IgD-negative memory B cell (primary cell): ENCODE data around the gene PTGES3. TPM values are rescaled to one million over a fixed set of nuclear protein-coding genes. Genes with fewer than 3 reads are reported as not detected.

Experiments
- H3K27ac Mint-ChIP-seq, 3 donors: one replicate each; pipeline ENCODE4 v1.8.0; 2020 to 2022; ENCODE audit warnings: mild to moderate bottlenecking in 3 of 3, mixed read lengths in 3 of 3, moderate library complexity in 1 of 3
- H3K27me3 Mint-ChIP-seq: one replicate; pipeline ENCODE4 v1.8.0; 2021; ENCODE audit warnings: mixed read lengths
- H3K36me3 Mint-ChIP-seq: one replicate; pipeline ENCODE4 v1.8.0; 2020; ENCODE audit warnings: mild to moderate bottlenecking, mixed read lengths
- H3K4me1 Mint-ChIP-seq, 3 donors: one replicate each; pipeline ENCODE4 v1.8.0; 2020 to 2022; ENCODE audit warnings: mixed read lengths in 3 of 3, mild to moderate bottlenecking in 1 of 3
- H3K4me3 Mint-ChIP-seq, 4 donors: one replicate each; pipeline ENCODE4 v1.8.0; 2020 to 2022; ENCODE audit warnings: mild to moderate bottlenecking in 4 of 4, mixed read lengths in 4 of 4, moderate library complexity in 3 of 4
- H3K9me3 Mint-ChIP-seq, 3 donors: one replicate each; pipeline ENCODE4 v1.8.0; 2020 to 2021; ENCODE audit warnings: mixed read lengths in 3 of 3, mild to moderate bottlenecking in 1 of 3
- polyA plus RNA-seq: library from polyadenylated mRNA; unstranded; fragments of 300-500 nt; fragmentation: Illumina TruSeq; gene quantifications from one replicate; pipeline ENCODE4 v1.2.3, GENCODE V29; 2021

The PTGES3 gene
- polyA plus RNA-seq, 1 donor from 2014 or later: 246 TPM

DNA sequence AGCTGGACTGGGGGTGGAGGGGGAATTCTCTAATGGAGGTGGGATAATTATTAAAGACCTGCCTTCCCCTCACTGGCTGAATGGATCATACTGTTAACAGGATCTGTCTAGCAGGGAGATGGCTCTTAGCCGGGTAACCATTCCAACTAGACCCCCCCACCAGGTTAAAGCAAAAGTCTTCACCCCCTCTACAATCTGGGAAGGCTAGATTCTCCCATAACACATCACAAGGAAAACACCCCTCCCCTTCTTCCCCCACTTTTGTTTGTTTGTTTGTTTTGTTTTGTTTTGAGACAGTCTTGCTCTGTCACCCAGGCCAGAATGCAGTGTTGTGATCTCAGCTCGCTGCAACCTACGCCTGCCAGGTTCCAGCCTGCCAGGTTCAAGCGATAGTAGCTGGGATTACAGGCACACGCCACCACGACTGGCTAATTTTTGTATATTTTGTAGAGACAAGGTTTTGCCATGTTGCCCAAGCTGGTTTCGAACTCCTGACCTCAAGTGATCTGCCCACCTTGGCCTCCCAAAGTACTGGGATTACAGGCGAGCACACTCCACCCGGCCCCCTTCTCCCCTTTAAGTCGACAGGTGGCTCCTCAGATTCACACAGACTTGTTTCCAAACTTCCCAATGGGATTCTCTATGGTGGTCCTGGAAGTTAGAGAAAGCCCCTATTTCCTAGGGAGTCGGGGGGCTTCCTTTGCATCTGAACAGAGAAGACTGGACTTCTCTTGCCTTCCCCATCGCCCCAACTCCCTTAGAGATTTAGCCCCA lies 54.4 kb downstream of the PTGES3 start:
- peaks cover 43 to 55% (median 49%) of the 10 kb centered on the region in 3 donors for H3K4me1 Mint-ChIP-seq
- peak overlapping the region in 2 of 3 donors; percentile 96 to 99 for H3K27ac Mint-ChIP-seq
- H3K27me3 Mint-ChIP-seq: peaks cover 1% of the 10 kb centered on the region
- peak overlapping the region; percentile 88 to 99 (median 95) for H3K4me3 Mint-ChIP-seq
- H3K36me3 Mint-ChIP-seq: peaks cover 4% of the 10 kb centered on the region
- no peaks in the 10 kb centered on the region for H3K9me3 Mint-ChIP-seq

DNA sequence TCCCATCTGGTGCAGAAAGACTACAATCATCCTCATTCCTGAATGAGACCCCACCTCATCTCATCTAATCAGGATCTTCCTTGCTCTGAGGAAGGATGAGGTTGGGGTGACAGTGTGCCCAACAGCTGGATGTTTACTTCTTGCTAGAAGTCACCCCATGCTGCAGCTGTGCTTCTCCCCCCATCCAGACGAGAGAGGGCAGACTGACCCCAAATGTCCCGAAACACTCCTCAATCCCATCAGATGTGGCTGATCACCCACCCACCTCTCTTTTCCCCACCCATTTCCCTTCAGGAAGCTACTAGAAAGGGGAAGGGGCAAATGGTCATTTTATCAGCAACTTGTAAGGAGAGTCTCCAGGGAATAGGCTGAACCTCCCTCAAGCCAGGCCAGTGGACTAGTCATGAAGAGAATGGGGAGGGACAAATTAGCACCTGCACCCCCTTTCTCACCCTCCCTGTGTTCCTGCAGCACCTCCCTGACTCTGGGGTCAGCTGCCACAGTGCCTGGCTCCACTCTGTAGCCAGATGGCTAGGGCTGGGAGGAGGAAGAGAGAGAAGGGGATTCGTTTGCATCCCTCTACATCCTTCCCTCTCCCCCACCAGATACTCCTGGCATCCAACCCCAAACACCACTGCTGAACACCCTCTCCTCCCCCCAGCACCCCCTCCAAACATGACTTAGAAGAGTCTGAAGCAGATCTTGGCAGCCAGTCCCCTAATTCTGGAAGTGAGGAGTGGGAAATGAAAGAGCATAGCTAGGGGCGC lies 55.2 kb downstream of the PTGES3 start:
- Mint-ChIP-seq H3K27me3 (peaks cover 1% of the 10 kb centered on the region), H3K27ac (peak overlapping the region; percentile 83 to 99 (median 96)), H3K36me3 (peaks cover 2% of the 10 kb centered on the region), H3K4me3 (peak overlapping the region; percentile 88 to 99 (median 90)), H3K9me3 (no peaks in the 10 kb centered on the region), H3K4me1 (peaks cover 50 to 61% (median 54%) of the 10 kb centered on the region in 3 donors)

DNA sequence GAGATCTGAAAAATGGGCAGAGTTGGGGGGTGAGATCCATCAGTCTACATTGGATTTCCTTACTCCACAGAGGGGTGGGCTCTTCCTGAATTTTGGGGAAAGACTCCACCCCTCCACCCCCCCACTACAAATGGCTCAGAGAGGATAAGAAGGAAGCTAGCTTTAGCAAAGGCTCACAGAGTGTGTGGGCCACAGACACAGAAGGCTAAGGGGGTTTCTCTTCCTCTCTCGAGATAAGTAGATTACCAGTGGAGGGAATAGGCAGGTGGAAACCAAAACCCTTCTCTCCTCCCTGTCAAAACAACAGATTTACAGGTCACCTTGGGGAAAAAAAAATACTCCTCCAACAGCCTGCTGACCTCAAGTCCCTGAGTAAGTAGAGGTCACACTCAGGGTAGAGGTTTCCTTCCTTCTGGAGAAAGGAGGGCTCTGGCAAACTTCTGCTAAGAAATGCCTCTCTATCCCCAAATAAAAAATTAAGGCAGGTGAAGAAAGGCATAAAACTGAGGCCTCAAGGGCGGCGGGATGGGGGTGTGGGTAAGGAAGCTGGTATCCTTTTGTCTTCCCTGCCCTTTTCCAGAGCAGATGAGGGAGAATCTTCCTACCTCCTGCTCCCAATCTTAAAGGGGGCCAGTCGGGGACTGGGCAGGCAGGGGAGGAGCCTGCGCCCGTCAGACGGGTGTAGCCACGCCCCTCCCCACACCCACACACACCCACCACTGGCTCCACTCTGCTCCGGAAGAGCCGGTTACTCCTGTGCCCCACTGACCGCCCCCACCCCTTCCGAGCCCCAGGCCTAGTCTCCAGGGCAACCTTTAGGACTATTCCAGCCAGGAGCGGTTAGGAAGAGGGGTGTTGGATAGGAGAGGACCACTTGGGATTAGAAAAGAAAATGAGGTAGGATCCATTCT lies 56.0 kb downstream of the PTGES3 start:
- peaks cover 2% of the 10 kb centered on the region for H3K36me3 Mint-ChIP-seq

DNA sequence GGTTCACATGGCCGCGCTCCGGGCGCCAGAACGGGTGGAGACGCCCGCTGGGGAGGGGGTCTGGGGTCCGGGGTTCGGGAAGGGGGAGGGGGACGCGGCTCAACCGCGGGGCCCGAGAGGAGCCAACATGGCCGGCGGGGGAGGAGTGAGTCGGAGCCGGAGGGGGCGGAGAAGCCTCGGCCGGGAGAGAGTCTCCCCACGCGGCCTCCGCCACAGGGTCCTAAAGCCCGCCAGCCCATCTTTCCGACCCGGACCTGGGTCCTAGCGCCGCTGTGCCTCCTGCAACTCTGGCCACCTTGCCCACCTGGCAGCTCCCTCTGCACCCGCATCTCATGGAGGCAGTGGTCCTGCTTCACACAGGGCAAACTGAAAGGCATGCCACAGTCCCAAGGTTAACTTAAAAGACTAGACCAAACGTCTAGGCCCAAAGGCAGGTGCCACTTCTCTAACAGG lies 57.9 kb downstream of the PTGES3 start, which contains the start of gene BAZ2A:
Gene BAZ2A, minus strand, starts transcription at position 147 of the 453 bp plus-strand sequence. CDS start 12,796 bp downstream, outside the sequence.
- H3K27ac Mint-ChIP-seq: peak within 1 kb of the TSS; percentile 91 to 98 (median 96)
- H3K4me1 Mint-ChIP-seq: peaks cover 45 to 65% (median 49%) of the 10 kb centered on the region in 3 donors
- H3K4me3 Mint-ChIP-seq: peak within 1 kb of the TSS; percentile 88 to 97 (median 94)
- peaks cover 3% of the 10 kb centered on the region for H3K36me3 Mint-ChIP-seq
- H3K9me3 Mint-ChIP-seq: no peaks in the 10 kb centered on the region
- peaks cover 1% of the 10 kb centered on the region for H3K27me3 Mint-ChIP-seq

More for the DNA sequence above, 56.0 kb downstream of the PTGES3 start:
- Mint-ChIP-seq H3K27me3 (peaks cover 1% of the 10 kb centered on the region), H3K4me3 (peak overlapping the region; percentile 70 to 99 (median 88)), H3K4me1 (peaks cover 42 to 58% (median 47%) of the 10 kb centered on the region in 3 donors), H3K27ac (peak overlapping the region; percentile 83 to 99 (median 96)), H3K9me3 (no peaks in the 10 kb centered on the region)

DNA sequence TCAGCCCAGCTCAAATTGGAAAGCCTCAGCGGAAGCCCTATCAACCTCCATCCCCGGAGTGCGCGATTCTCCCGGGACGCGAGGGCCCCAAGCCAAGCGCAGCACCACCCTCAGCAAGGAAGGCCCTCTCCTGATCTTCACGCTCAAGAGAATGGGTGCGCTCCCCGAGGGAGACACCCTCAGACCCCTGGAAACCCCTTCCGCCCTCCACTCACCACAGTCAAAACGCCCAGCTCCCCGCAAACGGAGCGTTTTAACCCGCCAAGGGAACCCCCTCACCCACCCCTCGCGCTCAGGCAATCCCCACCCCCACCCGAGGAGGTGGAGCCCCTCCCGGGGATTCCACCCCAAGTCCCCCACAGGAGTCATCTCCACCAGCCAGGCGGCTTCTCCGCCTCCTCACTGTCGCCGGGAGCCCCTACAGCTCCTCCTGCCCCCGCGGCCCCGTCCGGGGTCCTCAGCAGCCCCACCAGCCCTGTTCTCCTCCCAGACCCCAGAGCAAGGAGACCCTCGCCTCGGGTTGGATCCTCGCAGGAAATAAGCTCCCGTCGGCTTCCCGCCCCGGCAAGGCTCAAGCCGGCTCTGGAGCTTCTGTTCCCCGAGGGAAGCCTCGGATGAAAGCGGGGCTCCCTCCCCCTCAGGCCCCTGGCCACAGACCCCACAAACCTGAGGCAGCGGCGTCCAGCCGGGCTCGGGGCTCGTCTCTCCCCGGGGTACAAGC lies 58.5 kb downstream of the PTGES3 start:
- peaks cover 45 to 62% (median 50%) of the 10 kb centered on the region in 3 donors for H3K4me1 Mint-ChIP-seq
- no peaks in the 10 kb centered on the region for H3K9me3 Mint-ChIP-seq
- peak overlapping the region; percentile 88 to 97 (median 94) for H3K4me3 Mint-ChIP-seq
- H3K27ac Mint-ChIP-seq: peak overlapping the region; percentile 91 to 98 (median 96)
- peaks cover 3% of the 10 kb centered on the region for H3K36me3 Mint-ChIP-seq
- H3K27me3 Mint-ChIP-seq: peaks cover 1% of the 10 kb centered on the region

DNA sequence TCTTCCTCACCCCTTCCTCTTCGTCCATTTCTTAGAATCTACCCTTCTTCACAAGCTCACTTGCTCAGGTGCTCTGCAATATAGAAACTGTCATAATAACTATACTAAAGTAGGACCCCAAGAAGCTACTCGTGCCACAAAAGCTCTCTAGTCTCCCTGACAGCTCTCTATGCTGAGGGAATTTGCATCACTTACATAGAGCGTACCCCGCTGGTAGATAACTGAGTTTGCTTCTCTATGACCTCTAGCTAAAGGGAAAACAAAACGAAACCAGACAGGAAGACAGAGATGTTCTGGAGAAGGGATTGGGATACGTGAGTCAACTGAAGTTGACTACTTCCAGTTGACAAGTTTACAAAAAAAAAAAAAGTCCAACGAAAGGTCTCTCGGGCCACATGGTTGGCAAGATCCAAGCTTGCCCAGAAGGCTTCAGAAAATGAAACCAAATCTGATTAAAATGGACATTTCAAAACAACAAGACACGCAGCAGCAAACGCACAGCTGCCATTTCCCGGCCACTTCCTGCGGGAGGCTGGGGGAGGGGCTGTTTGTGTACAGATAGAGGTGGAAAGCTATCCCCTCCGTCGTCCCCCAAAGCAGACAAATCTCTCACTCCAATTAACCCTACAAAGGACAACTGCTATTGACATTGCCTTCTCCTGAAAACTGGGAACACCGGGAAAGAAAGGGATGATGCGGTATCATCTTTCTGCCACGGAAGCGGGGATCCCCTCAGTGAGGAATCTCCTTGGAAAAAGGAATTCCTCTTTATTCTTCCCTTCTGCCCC lies 59.2 kb downstream of the PTGES3 start:
- H3K27me3 Mint-ChIP-seq: peaks cover 1% of the 10 kb centered on the region
- peaks cover 44 to 62% (median 54%) of the 10 kb centered on the region in 3 donors for H3K4me1 Mint-ChIP-seq
- peak overlapping the region; percentile 88 to 97 (median 94) for H3K4me3 Mint-ChIP-seq
- peak overlapping the region; percentile 91 to 98 (median 94) for H3K27ac Mint-ChIP-seq
- no peaks in the 10 kb centered on the region for H3K9me3 Mint-ChIP-seq
- H3K36me3 Mint-ChIP-seq: peaks cover 3% of the 10 kb centered on the region

DNA sequence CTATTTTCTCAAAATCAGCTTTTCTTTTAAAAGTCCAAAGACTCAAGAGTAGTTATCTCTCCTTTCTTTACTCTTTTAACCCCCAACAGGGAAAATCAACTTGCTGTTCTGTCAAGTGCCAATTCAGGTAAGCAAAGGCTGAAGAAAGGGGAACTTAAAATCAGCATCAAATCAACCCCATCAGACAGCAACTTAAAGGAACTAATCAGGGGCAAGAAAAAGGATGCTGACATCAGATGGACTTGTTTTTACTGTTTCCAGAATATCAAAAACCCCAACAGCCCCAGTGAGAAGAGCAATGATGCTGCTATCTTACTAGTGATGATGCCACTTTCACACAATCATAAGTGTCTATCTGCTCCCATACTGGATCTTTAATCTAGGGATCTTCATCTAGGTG lies 61.4 kb downstream of the PTGES3 start:
- H3K36me3 Mint-ChIP-seq: peaks cover 3% of the 10 kb centered on the region

DNA sequence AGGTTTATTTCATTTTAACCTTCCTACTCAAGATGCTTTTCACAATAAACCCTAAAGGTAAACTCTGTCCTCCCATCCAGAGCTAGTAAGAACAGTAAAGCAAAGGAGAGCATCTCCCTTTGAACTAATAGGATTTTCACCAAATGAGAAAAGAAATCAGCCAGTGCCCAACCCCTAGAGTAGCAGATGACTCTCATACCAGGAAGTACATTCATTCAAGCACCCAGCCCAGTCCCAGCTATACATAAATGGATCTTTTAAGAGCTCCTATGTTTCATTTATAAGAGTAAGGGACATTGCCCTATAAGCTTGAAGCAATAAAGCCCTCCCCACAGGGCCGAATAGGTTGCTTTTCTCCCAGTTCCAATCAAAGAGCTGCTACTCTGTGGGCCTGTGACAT lies 65.5 kb downstream of the PTGES3 start:
- H3K27me3 Mint-ChIP-seq: no peaks in the 10 kb centered on the region
- H3K36me3 Mint-ChIP-seq: peaks cover 1% of the 10 kb centered on the region
- peaks cover 40 to 46% (median 45%) of the 10 kb centered on the region in 3 donors for H3K4me1 Mint-ChIP-seq
- no peak overlapping the region for H3K4me3 Mint-ChIP-seq
- peak overlapping the region in 1 of 3 donors; percentile 71 for H3K27ac Mint-ChIP-seq
- no peaks in the 10 kb centered on the region for H3K9me3 Mint-ChIP-seq

More for the DNA sequence above, 61.4 kb downstream of the PTGES3 start:
- peak overlapping the region in 3 of 4 donors; percentile 20 to 83 (median 57) for H3K4me3 Mint-ChIP-seq
- peak overlapping the region; percentile 80 to 94 (median 93) for H3K27ac Mint-ChIP-seq
- no peaks in the 10 kb centered on the region for H3K27me3 Mint-ChIP-seq
- H3K4me1 Mint-ChIP-seq: peaks cover 45 to 57% (median 49%) of the 10 kb centered on the region in 3 donors
- H3K9me3 Mint-ChIP-seq: no peaks in the 10 kb centered on the region

DNA sequence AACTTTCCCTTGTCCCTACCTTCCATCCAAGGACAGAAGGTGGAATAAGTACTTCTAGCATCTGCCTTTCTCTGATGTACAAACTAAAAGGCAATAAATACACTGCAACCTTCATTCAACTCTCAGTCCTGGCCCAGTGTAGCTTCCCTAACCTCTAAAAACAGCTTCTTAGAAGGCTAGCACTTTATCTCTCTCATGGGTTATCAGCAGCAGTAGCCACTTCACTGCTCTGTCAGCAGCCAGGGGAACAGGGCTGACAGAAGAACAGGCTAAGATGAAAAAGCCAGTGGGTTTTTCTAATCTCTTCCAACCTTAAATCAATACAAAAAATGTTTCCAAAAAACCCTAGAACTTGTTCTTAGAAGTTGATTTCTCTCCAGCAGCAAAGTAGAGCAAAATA lies 71.2 kb downstream of the PTGES3 start:
- Mint-ChIP-seq H3K9me3 (no peaks in the 10 kb centered on the region), H3K27me3 (no peaks in the 10 kb centered on the region), H3K27ac (no peak overlapping the region), H3K36me3 (peaks cover 5% of the 10 kb centered on the region), H3K4me3 (peak overlapping the region in 1 of 4 donors; percentile 69), H3K4me1 (peaks cover 11 to 20% (median 13%) of the 10 kb centered on the region in 3 donors)

DNA sequence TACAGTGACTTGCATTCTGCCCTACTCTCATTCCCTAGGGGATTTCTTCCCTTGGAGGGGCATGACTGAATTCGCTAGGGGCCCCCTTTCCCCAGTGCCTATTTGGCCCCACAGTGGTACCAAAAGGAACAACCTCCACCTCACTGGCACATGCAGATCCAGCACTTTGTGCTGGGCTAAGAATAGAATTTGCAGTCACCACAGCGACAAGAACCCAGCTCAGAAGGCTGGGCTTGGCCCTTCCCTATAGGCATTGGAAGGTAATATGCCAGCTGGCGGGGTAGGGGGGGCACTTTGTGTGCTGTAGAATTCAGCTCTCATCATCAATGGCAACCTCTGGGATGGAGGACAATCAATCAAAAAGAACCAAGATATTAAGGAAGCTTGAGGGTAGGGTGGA lies 71.8 kb downstream of the PTGES3 start:
- Mint-ChIP-seq H3K4me3 (no peak overlapping the region), H3K27me3 (no peaks in the 10 kb centered on the region), H3K36me3 (peaks cover 8% of the 10 kb centered on the region), H3K27ac (no peak overlapping the region), H3K4me1 (peaks cover 11 to 19% (median 15%) of the 10 kb centered on the region in 3 donors), H3K9me3 (no peaks in the 10 kb centered on the region)

DNA sequence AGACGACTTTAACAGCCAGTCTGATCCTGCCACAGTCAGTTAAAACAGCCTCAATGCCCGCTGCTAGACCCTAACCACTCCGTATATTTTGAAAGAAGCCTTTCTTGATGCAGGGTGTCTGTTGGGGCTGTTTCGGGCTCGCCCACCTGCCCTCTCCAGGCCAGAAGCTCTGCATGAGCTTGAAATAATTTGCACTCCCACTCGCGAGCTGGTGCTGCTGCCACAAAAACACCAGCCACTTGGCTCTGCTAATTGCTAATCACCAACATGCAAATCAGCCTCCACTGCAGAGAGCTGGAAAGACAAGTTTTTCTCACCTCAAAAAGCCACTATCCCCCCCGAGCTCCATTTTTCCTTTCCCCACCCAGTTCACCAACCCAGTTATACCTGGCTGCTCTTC lies 73.5 kb downstream of the PTGES3 start:
- Mint-ChIP-seq H3K9me3 (no peaks in the 10 kb centered on the region), H3K4me3 (peak overlapping the region in 1 of 4 donors; percentile 21), H3K36me3 (peaks cover 10% of the 10 kb centered on the region), H3K27ac (no peak overlapping the region), H3K4me1 (peaks cover 0 to 11% (median 8%) of the 10 kb centered on the region in 3 donors), H3K27me3 (no peaks in the 10 kb centered on the region)
